KMS-11 (cell line): ENCODE measurements around the gene CACNA1A.

Source experiments
- H2AFZ ChIP-seq: fragments of 200-600 bp; sonication (generic); 2 replicates; pipeline ENCODE4 v1.6.1; 2016; ENCODE audit warnings: antibody characterized with exemption, mixed run types, low read depth
- H3K27ac ChIP-seq: fragments of 200-600 bp; sonication (generic); 2 replicates; pipeline ENCODE4 v1.6.1; 2016; ENCODE audit warnings: mild to moderate bottlenecking, mixed run types
- H3K27me3 ChIP-seq: fragments of 200-600 bp; sonication (generic); 2 replicates; pipeline ENCODE4 v1.6.1; 2017; ENCODE audit warnings: mild to moderate bottlenecking, low read depth, mixed run types, moderate library complexity; ENCODE audit not compliant: insufficient read depth
- H3K36me3 ChIP-seq: fragments of 200-600 bp; sonication (generic); 2 replicates; pipeline ENCODE4 v1.6.1; 2017; ENCODE audit warnings: mild to moderate bottlenecking, mixed run types; ENCODE audit not compliant: insufficient read depth
- H3K4me1 ChIP-seq: fragments of 200-600 bp; sonication (generic); 2 replicates; pipeline ENCODE4 v1.6.1; 2016; ENCODE audit warnings: mild to moderate bottlenecking, low read depth, mixed run types; ENCODE audit not compliant: poor library complexity, severe bottlenecking
- H3K4me2 ChIP-seq: fragments of 200-600 bp; sonication (generic); 2 replicates; pipeline ENCODE4 v1.7.0; 2016; ENCODE audit warnings: mild to moderate bottlenecking, mixed run types
- H3K4me3 ChIP-seq: fragments of 200-600 bp; sonication (generic); IDR thresholded peaks from 2 replicates; pipeline ENCODE4 v1.6.1; 2017; ENCODE audit warnings: low read depth, low read length, mixed read lengths; ENCODE audit not compliant: insufficient read depth
- H3K79me2 ChIP-seq: fragments of 200-600 bp; sonication (generic); 2 replicates; pipeline ENCODE4 v1.6.1; 2016; ENCODE audit warnings: low read depth, mixed run types; ENCODE audit not compliant: insufficient read depth
- H3K9ac ChIP-seq: fragments of 200-600 bp; sonication (generic); 2 replicates; pipeline ENCODE4 v1.6.1; 2016; ENCODE audit warnings: mild to moderate bottlenecking, mixed run types
- H4K20me1 ChIP-seq: fragments of 200-600 bp; sonication (generic); 2 replicates; pipeline ENCODE4 v1.6.1; 2016; ENCODE audit warnings: mild to moderate bottlenecking, mixed run types; ENCODE audit not compliant: insufficient read depth
- TF ChIP-seq, protein P1 (sequence below): fragments of 200-600 bp; sonication (generic); conservative IDR thresholded peaks from 2 replicates; pipeline ENCODE4 v1.6.1; 2017; ENCODE audit warnings: low read depth, mild to moderate bottlenecking, antibody characterized with exemption, low read length, moderate library complexity, mixed read lengths

The CACNA1A gene

DNA sequence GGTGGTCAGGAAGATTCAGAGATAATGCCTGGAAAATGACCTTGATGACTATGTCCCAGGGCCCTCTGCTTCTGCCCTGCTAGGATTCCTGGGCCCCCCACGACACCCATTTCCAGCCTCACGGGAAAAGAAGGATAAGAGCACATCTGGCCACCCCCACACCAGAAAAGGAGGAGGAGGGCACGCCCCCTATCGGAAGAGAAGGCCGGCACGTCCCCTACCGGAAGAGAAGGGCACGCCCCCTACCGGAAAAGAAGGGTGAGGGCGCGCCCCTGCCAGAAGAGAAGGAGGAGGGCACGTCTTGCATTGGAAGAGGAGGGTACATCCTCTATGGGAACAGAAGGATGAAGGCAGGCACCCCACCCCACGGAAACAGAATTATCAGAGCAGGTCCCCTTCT, 271.8 kb downstream of the CACNA1A start:
- H3K4me3 ChIP-seq, result no peak overlapping the region
- H3K27ac ChIP-seq, result no peak overlapping the region
- no peak overlapping the region for H2AFZ ChIP-seq
- no peak overlapping the region for H3K4me2 ChIP-seq
- no peak overlapping the region for H3K9ac ChIP-seq
- no peaks in the 10 kb centered on the region for H3K36me3 ChIP-seq
- H4K20me1 ChIP-seq, result no peaks in the 10 kb centered on the region
- no peaks in the 10 kb centered on the region for H3K4me1 ChIP-seq
- H3K79me2 ChIP-seq, result no peaks in the 10 kb centered on the region
- TF ChIP-seq, protein P1, sequence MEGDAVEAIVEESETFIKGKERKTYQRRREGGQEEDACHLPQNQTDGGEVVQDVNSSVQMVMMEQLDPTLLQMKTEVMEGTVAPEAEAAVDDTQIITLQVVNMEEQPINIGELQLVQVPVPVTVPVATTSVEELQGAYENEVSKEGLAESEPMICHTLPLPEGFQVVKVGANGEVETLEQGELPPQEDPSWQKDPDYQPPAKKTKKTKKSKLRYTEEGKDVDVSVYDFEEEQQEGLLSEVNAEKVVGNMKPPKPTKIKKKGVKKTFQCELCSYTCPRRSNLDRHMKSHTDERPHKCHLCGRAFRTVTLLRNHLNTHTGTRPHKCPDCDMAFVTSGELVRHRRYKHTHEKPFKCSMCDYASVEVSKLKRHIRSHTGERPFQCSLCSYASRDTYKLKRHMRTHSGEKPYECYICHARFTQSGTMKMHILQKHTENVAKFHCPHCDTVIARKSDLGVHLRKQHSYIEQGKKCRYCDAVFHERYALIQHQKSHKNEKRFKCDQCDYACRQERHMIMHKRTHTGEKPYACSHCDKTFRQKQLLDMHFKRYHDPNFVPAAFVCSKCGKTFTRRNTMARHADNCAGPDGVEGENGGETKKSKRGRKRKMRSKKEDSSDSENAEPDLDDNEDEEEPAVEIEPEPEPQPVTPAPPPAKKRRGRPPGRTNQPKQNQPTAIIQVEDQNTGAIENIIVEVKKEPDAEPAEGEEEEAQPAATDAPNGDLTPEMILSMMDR, result peak; percentile 63
- H3K27me3 ChIP-seq, result peaks cover 83% of the 10 kb centered on the region

DNA sequence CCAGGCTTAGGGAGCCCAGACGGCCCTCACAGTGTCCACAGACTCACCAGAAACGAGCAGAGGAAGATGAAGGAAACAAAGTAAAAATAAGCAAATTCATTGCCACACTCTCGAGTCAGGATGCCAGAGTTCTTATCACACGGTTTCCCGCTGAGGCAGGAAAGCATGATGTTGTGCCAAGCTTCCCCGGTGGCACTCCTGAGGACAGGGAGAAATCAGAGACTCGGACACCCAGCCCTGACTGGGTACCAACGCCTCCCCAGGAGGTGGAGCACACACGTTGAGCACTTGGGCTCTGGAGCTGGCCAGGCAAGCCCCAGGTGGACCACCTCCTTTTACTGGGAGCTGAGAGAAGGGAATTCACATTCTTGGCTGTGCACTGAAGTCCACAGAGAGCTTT, 274.6 kb downstream of the CACNA1A start:
- Histone ChIP-seq H3K4me3 (no peak overlapping the region), H3K9ac (no peak overlapping the region), H3K4me2 (no peak overlapping the region), H3K27ac (no peak overlapping the region), H3K27me3 (peaks cover 87% of the 10 kb centered on the region), H2AFZ (no peak overlapping the region), H3K36me3 (no peaks in the 10 kb centered on the region), H3K4me1 (no peaks in the 10 kb centered on the region), H4K20me1 (no peaks in the 10 kb centered on the region), H3K79me2 (no peaks in the 10 kb centered on the region)
- TF ChIP-seq, protein P1, result no peak

DNA sequence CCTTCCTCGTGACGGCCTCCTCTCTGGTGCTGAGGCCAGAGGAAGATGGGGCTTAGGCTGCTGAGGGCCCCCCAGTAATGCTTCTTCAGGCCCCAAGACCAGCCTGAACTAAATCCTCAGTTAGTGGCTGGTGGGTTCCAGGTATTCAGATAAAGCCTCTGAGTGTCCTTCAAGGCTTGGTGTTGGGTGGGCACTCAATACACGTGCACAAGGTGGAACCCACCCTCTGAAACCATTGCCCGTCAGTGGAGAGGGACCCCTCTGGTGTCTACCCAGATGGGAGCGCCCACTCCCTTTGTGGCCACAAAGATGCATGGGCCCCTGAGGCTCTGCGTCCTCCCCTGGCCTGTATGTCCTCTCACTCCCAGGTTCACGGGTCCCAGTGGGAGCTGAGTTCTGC, 277.0 kb downstream of the CACNA1A start:
- H4K20me1 ChIP-seq, result no peaks in the 10 kb centered on the region

DNA sequence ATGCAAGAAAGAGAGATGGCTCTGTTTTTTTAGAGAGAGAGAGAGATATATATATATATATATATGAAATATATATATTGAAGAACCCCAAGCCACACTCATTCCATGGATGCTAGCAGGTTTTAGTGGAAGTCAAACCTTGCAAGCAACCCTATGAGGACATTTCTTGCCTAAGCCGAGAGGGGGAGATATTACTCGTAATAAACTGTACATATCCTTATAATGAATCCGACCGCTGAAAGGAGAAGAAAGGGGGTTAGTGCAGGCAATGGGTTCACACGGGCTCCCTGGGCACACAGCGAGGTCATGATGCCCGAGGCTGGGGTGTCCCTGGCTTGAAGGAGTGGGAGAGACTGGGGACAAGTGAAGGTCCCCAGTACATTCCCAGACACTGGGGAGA, 277.7 kb downstream of the CACNA1A start:
- H3K36me3 ChIP-seq, result no peaks in the 10 kb centered on the region
- H3K79me2 ChIP-seq, result no peaks in the 10 kb centered on the region
- peaks cover 93% of the 10 kb centered on the region for H3K27me3 ChIP-seq
- TF ChIP-seq, protein P1, result no peak
- H3K4me1 ChIP-seq, result no peaks in the 10 kb centered on the region
- no peak overlapping the region for H3K4me3 ChIP-seq
- no peak overlapping the region for H3K27ac ChIP-seq
- H4K20me1 ChIP-seq, result no peaks in the 10 kb centered on the region
- no peak overlapping the region for H2AFZ ChIP-seq
- H3K4me2 ChIP-seq, result no peak overlapping the region
- no peak overlapping the region for H3K9ac ChIP-seq

More for the DNA sequence above, 277.0 kb downstream of the CACNA1A start:
- no peak overlapping the region for H2AFZ ChIP-seq
- no peak overlapping the region for H3K9ac ChIP-seq
- H3K79me2 ChIP-seq, result no peaks in the 10 kb centered on the region
- no peak overlapping the region for H3K4me2 ChIP-seq
- H3K27me3 ChIP-seq, result peaks cover 91% of the 10 kb centered on the region
- no peaks in the 10 kb centered on the region for H3K4me1 ChIP-seq
- no peaks in the 10 kb centered on the region for H3K36me3 ChIP-seq
- H3K27ac ChIP-seq, result no peak overlapping the region
- TF ChIP-seq, protein P1, result no peak
- no peak overlapping the region for H3K4me3 ChIP-seq
